C4-2B (cell line): Measurements from ENCODE around the gene TRAK1.

ENCODE experiments used
- CTCF ChIP-seq: fragments of 450-650 bp; conservative IDR thresholded peaks from 2 replicates; pipeline ENCODE4 v1.5.1; 2017; ENCODE audit warnings: mild to moderate bottlenecking
- ZFX ChIP-seq: fragments of 450-650 bp; IDR thresholded peaks from 2 replicates; pipeline ENCODE4 v1.6.1; 2017

- no peak for TF ChIP-seq CTCF
- no peak for TF ChIP-seq ZFX
These were observed 81.0 kb downstream of the TRAK1 start for GRCh38 chr3:42172047-42172654.
